T-helper 1 cell treated with Interleukin-12 subunit alpha and Interleukin-12 subunit beta and Interleukin-4 antibody, amounts not matched to agents 30 μg/mL and 1 μg/mL, for 36 hours (primary cell): Measurements from ENCODE around the gene PKHD1.

Experiments
- H3K27ac Mint-ChIP-seq: one replicate; pipeline ENCODE4 v1.8.0; 2021; ENCODE audit warnings: mild to moderate bottlenecking, mixed read lengths
- H3K27me3 Mint-ChIP-seq: one replicate; pipeline ENCODE4 v1.8.0; 2021; ENCODE audit warnings: low read depth, mixed read lengths
- H3K36me3 Mint-ChIP-seq: one replicate; pipeline ENCODE4 v1.8.0; 2021; ENCODE audit warnings: low read depth, mixed read lengths
- H3K4me1 Mint-ChIP-seq: one replicate; pipeline ENCODE4 v1.8.0; 2021; ENCODE audit warnings: low read depth, mixed read lengths
- H3K4me3 Mint-ChIP-seq: one replicate; pipeline ENCODE4 v1.8.0; 2021; ENCODE audit warnings: mild to moderate bottlenecking, moderate library complexity, mixed read lengths
- H3K9me3 Mint-ChIP-seq: one replicate; pipeline ENCODE4 v1.8.0; 2021; ENCODE audit warnings: mixed read lengths

Gene PKHD1

GRCh38 chr6:51618563-51618962 is 468.9 kb downstream of the PKHD1 start:
- Mint-ChIP-seq H3K27me3 (no peaks in the 10 kb centered on the region), H3K9me3 (no peaks in the 10 kb centered on the region)

DNA sequence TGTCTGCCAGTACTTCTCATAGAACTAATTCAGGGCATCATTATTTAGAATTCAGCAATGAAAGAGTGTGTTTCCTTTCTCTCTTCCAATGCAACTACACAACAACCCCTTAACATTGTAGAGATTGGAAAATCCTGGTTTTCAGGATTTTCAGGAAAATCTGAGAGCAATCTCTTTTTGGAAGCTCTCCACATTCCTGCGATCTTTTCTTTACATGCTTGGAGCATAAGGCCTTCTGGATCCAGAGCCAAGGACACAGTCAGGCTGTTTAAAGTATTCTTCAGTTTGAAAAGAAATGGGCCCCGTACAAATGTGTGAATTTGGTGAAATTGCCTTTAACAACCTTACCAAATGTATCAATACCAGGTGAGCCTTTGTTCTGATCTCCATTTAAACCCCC is 469.7 kb downstream of the PKHD1 start:
- H3K9me3 Mint-ChIP-seq = no peaks in the 10 kb centered on the region
- H3K27me3 Mint-ChIP-seq = no peaks in the 10 kb centered on the region
- no peaks in the 10 kb centered on the region for H3K36me3 Mint-ChIP-seq
- H3K4me3 Mint-ChIP-seq = no peak overlapping the region
- H3K4me1 Mint-ChIP-seq = no peaks in the 10 kb centered on the region
- H3K27ac Mint-ChIP-seq = no peak overlapping the region

More at GRCh38 chr6:51618563-51618962, 468.9 kb downstream of the PKHD1 start:
- Mint-ChIP-seq H3K27ac (no peak overlapping the region), H3K4me1 (no peaks in the 10 kb centered on the region), H3K36me3 (no peaks in the 10 kb centered on the region), H3K4me3 (no peak overlapping the region)

GRCh38 chr6:51616243-51616642 is 471.2 kb downstream of the PKHD1 start:
- Mint-ChIP-seq H3K27me3 (no peaks in the 10 kb centered on the region), H3K36me3 (no peaks in the 10 kb centered on the region), H3K27ac (no peak overlapping the region), H3K4me1 (no peaks in the 10 kb centered on the region), H3K4me3 (no peak overlapping the region), H3K9me3 (no peaks in the 10 kb centered on the region)

GRCh38 chr6:51614725-51615124 is 472.7 kb downstream of the PKHD1 start:
- H3K9me3 Mint-ChIP-seq = no peaks in the 10 kb centered on the region
- H3K36me3 Mint-ChIP-seq = no peaks in the 10 kb centered on the region
- H3K27me3 Mint-ChIP-seq = no peaks in the 10 kb centered on the region
- no peak overlapping the region for H3K4me3 Mint-ChIP-seq
- H3K4me1 Mint-ChIP-seq = no peaks in the 10 kb centered on the region
- no peak overlapping the region for H3K27ac Mint-ChIP-seq

DNA sequence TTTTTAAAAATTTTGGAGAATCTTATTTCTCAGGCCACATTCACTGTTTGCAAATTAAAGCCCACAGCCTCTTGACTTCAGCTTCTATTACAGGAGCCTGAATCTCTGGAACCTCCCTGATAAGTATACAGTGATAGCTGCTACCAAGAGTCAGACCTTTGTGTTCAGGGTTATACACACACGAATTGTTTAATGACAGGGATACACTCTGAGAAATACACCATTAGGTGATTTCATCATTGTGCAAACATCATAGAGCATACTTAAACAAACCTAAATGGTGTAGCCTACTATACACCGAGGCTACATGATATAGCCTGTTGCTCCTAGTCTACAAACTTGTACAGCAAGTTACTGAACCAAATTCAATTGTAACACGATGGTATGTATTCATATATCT is 473.9 kb downstream of the PKHD1 start:
- Mint-ChIP-seq H3K36me3 (no peaks in the 10 kb centered on the region), H3K4me1 (no peaks in the 10 kb centered on the region), H3K27ac (no peak overlapping the region), H3K9me3 (no peaks in the 10 kb centered on the region), H3K4me3 (no peak overlapping the region), H3K27me3 (no peaks in the 10 kb centered on the region)

DNA sequence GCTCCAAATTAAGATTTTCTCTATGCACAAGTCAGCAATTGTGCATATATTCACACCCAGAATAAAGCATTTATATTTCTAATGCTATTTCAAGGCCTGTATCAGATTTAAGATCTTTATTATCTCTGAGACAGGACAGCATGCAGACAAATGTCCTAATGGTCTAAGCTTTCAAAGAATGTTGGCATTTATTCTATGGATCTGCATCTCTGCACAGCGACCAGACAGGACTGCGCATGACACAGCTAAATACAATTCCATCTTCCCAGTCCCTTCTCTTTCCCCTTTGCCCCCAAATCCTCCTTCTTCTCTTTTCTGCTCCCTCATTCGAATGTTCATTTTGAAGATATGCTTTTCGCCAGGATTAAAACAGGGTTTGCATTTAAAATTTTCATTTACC is 478.5 kb downstream of the PKHD1 start:
- H3K4me3 Mint-ChIP-seq = no peak overlapping the region
- no peaks in the 10 kb centered on the region for H3K4me1 Mint-ChIP-seq
- no peaks in the 10 kb centered on the region for H3K36me3 Mint-ChIP-seq
- no peaks in the 10 kb centered on the region for H3K9me3 Mint-ChIP-seq
- no peaks in the 10 kb centered on the region for H3K27me3 Mint-ChIP-seq
- no peak overlapping the region for H3K27ac Mint-ChIP-seq

- no peaks in the 10 kb centered on the region for H3K4me1 Mint-ChIP-seq
- H3K4me3 Mint-ChIP-seq = no peak overlapping the region
- no peak overlapping the region for H3K27ac Mint-ChIP-seq
- no peaks in the 10 kb centered on the region for H3K27me3 Mint-ChIP-seq
- no peaks in the 10 kb centered on the region for H3K9me3 Mint-ChIP-seq
- H3K36me3 Mint-ChIP-seq = no peaks in the 10 kb centered on the region
Measured at GRCh38 chr6:51608383-51608782, 479.0 kb downstream of the PKHD1 start.

- Mint-ChIP-seq H3K4me1 (no peaks in the 10 kb centered on the region), H3K4me3 (no peak overlapping the region), H3K27me3 (no peaks in the 10 kb centered on the region), H3K9me3 (no peaks in the 10 kb centered on the region), H3K27ac (no peak overlapping the region), H3K36me3 (no peaks in the 10 kb centered on the region)
Measured at GRCh38 chr6:51600514-51600913, 486.9 kb downstream of the PKHD1 start.

GRCh38 chr6:51598171-51598570 is 489.2 kb downstream of the PKHD1 start:
- Mint-ChIP-seq H3K27ac (no peak overlapping the region), H3K9me3 (no peaks in the 10 kb centered on the region), H3K4me1 (no peaks in the 10 kb centered on the region)

GRCh38 chr6:51594981-51595380 is 492.4 kb downstream of the PKHD1 start:
- Mint-ChIP-seq H3K4me1 (no peaks in the 10 kb centered on the region), H3K4me3 (no peak overlapping the region), H3K27ac (no peak overlapping the region), H3K9me3 (no peaks in the 10 kb centered on the region), H3K27me3 (no peaks in the 10 kb centered on the region), H3K36me3 (no peaks in the 10 kb centered on the region)

More at GRCh38 chr6:51598171-51598570, 489.2 kb downstream of the PKHD1 start:
- Mint-ChIP-seq H3K27me3 (no peaks in the 10 kb centered on the region), H3K4me3 (no peak overlapping the region), H3K36me3 (no peaks in the 10 kb centered on the region)

- Mint-ChIP-seq H3K36me3 (no peaks in the 10 kb centered on the region), H3K9me3 (peaks cover 4% of the 10 kb centered on the region), H3K27me3 (no peaks in the 10 kb centered on the region), H3K4me1 (no peaks in the 10 kb centered on the region), H3K27ac (no peak overlapping the region), H3K4me3 (no peak overlapping the region)
Measured at GRCh38 chr6:51585264-51585663, 502.1 kb downstream of the PKHD1 start.

DNA sequence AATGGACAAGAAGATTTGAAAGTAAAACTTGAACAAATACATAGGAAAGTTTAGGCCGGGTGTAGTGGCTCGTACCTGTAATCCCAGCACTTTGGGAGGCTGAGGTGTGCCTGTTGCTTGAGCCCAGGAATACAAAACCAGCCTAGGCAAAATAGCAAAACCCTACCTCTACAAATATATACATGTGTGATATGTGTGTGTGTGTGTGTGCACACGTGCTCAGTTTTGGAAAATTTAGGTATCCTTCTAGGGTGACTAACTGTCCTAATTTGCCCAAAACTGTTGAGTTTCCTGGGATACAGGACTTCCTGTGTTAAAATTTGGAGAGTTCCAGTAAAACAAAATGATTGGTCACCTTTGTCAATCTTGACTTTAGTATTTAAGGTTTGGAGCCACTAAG is 503.2 kb downstream of the PKHD1 start:
- Mint-ChIP-seq H3K36me3 (no peaks in the 10 kb centered on the region), H3K4me1 (no peaks in the 10 kb centered on the region), H3K27me3 (no peaks in the 10 kb centered on the region), H3K4me3 (no peak overlapping the region), H3K27ac (no peak overlapping the region), H3K9me3 (peaks cover 4% of the 10 kb centered on the region)

DNA sequence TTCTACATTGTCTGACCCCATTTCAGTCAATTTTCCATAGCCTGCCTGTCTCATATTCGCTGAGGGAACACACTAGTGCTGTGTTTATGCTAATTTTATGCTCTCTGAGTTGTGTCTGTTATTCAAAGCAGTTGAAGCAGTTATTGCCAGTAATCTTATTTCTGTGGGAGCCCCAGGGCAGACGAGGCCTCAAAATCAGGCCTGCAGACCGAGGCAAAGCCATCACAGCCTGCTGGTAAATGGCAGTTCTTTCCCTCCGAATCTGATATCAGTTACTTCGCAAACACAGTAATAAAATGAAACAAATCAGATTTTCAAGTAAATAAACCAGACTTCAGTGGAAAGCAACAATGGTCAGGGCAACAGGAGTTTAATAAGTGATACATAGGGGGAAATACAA is 508.4 kb downstream of the PKHD1 start:
- no peaks in the 10 kb centered on the region for H3K27me3 Mint-ChIP-seq
- H3K4me1 Mint-ChIP-seq = no peaks in the 10 kb centered on the region
- H3K36me3 Mint-ChIP-seq = no peaks in the 10 kb centered on the region
- peaks cover 12% of the 10 kb centered on the region for H3K9me3 Mint-ChIP-seq
- H3K27ac Mint-ChIP-seq = no peak overlapping the region
- no peak overlapping the region for H3K4me3 Mint-ChIP-seq

GRCh38 chr6:51578362-51578761 is 509.1 kb downstream of the PKHD1 start:
- H3K9me3 Mint-ChIP-seq = peaks cover 12% of the 10 kb centered on the region
- H3K27ac Mint-ChIP-seq = no peak overlapping the region
- H3K36me3 Mint-ChIP-seq = no peaks in the 10 kb centered on the region
- no peaks in the 10 kb centered on the region for H3K4me1 Mint-ChIP-seq
- no peaks in the 10 kb centered on the region for H3K27me3 Mint-ChIP-seq
- no peak overlapping the region for H3K4me3 Mint-ChIP-seq

- Mint-ChIP-seq H3K27ac (no peak overlapping the region), H3K4me1 (no peaks in the 10 kb centered on the region), H3K27me3 (no peaks in the 10 kb centered on the region), H3K36me3 (no peaks in the 10 kb centered on the region), H3K4me3 (no peak overlapping the region), H3K9me3 (peaks cover 9% of the 10 kb centered on the region)
Measured at GRCh38 chr6:51574040-51574439, 513.4 kb downstream of the PKHD1 start.

DNA sequence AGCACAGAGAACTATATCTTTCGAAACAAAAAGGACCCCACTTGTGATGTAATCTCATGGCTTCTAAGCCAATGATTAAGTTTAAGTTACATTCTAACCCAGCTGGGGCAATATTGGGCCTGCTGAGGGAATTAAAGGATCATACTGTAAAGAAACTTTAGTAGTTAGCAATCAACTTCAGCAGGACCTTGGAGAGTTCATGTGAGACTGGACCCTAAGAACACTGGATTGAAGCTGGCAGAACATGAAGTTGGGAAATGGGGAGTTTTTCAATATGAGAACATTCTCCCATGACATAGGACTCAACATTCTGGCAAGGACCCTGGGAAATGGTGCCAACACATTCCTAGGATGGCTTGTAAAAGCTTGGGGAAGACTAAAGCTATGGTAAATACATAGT is 516.2 kb downstream of the PKHD1 start:
- Mint-ChIP-seq H3K4me3 (no peak overlapping the region), H3K27me3 (no peaks in the 10 kb centered on the region), H3K4me1 (no peaks in the 10 kb centered on the region), H3K9me3 (no peaks in the 10 kb centered on the region), H3K27ac (no peak overlapping the region), H3K36me3 (no peaks in the 10 kb centered on the region)
